ENCODE measurements around the gene SEPTIN12. TPM values are rescaled to one million over a fixed set of nuclear protein-coding genes. Genes with fewer than 3 reads are reported as not detected.
A peak's percentile ranks its signal among the peaks of the same experiment; 100 is the strongest.

SEPTIN12 gene
- total RNA-seq, 1 donor from 2014 or later: not detected

GRCh38 chr16:4797805-4798252 lies 9.7 kb upstream of the SEPTIN12 start:
- H3K4me3 ChIP-seq (ENCODE audit: low read depth, low read length): no peak overlapping the region
- H3K27me3 ChIP-seq (ENCODE audit: control insufficient read depth, insufficient read depth, low read length): no peaks in the 10 kb centered on the region
- FAIRE-seq: peak; percentile 28
- DNase-seq (ENCODE audit: low read depth): no peak
- H3K36me3 ChIP-seq (ENCODE audit: control insufficient read depth, insufficient read depth, low read length): peaks cover 10% of the 10 kb centered on the region
- no peak for TF ChIP-seq CTCF (IDR thresholded peaks at IDR 0.05; ENCODE audit: insufficient read depth, low read length, severe bottlenecking)

- no peak overlapping the region for H3K4me3 ChIP-seq (ENCODE audit: low read depth, low read length)
- DNase-seq (ENCODE audit: low read depth): no peak
- peaks cover 10% of the 10 kb centered on the region for H3K36me3 ChIP-seq (ENCODE audit: control insufficient read depth, insufficient read depth, low read length)
- FAIRE-seq: no peak
- TF ChIP-seq CTCF (IDR thresholded peaks at IDR 0.05; ENCODE audit: insufficient read depth, low read length, severe bottlenecking): no peak
- H3K27me3 ChIP-seq (ENCODE audit: control insufficient read depth, insufficient read depth, low read length): no peaks in the 10 kb centered on the region
Observed at GRCh38 chr16:4796982-4797804, 9.0 kb upstream of the SEPTIN12 start.

GRCh38 chr16:4795828-4796572 lies 7.9 kb upstream of the SEPTIN12 start:
- TF ChIP-seq CTCF (IDR thresholded peaks at IDR 0.05; ENCODE audit: insufficient read depth, low read length, severe bottlenecking): no peak
- DNase-seq (ENCODE audit: low read depth) (no peak), FAIRE-seq (no peak)
- Histone ChIP-seq H3K4me3 (ENCODE audit: low read depth, low read length) (no peak overlapping the region), H3K36me3 (ENCODE audit: control insufficient read depth, insufficient read depth, low read length) (peaks cover 10% of the 10 kb centered on the region), H3K27me3 (ENCODE audit: control insufficient read depth, insufficient read depth, low read length) (no peaks in the 10 kb centered on the region)

GRCh38 chr16:4795181-4795827 lies 7.2 kb upstream of the SEPTIN12 start, which contains the start of gene SMIM22:
Gene SMIM22, plus strand, starts transcription at chr16:4795369. Its CDS starts 366 bp downstream, at chr16:4795735.
- DNase-seq (ENCODE audit: low read depth): no peak
- no peak for FAIRE-seq
- Histone ChIP-seq H3K36me3 (ENCODE audit: control insufficient read depth, insufficient read depth, low read length) (peaks cover 10% of the 10 kb centered on the region), H3K27me3 (ENCODE audit: control insufficient read depth, insufficient read depth, low read length) (no peaks in the 10 kb centered on the region), H3K4me3 (ENCODE audit: low read depth, low read length) (peak within 1 kb of the TSS; percentile 21)
- no peak for TF ChIP-seq CTCF (IDR thresholded peaks at IDR 0.05; ENCODE audit: insufficient read depth, low read length, severe bottlenecking)

- peaks cover 9% of the 10 kb centered on the region for H3K36me3 ChIP-seq (ENCODE audit: control insufficient read depth, insufficient read depth, low read length)
- no peaks in the 10 kb centered on the region for H3K27me3 ChIP-seq (ENCODE audit: control insufficient read depth, insufficient read depth, low read length)
- no peak for TF ChIP-seq CTCF (IDR thresholded peaks at IDR 0.05; ENCODE audit: insufficient read depth, low read length, severe bottlenecking)
- DNase-seq (ENCODE audit: low read depth) (no peak), FAIRE-seq (no peak)
- H3K4me3 ChIP-seq (ENCODE audit: low read depth, low read length): no peak overlapping the region
Observed at GRCh38 chr16:4792951-4793513, 4.9 kb upstream of the SEPTIN12 start.

Data from bronchial epithelial cell (primary cell).